Mucosa of rectum (tissue), 2 donors: ENCODE measurements around the gene AADACL3.
"Not testable (repeated sequence)": the region's sequence is repeated elsewhere in the genome, so short reads cannot be mapped to it uniquely, and the experiment has no call there.

Source experiments
- H3K27ac ChIP-seq, 2 donors: one replicate each; pipeline ENCODE4 v1.7.0; 2013; ENCODE audit warnings: inconsistent platforms in 2 of 2, low read depth in 2 of 2, low read length in 2 of 2
- H3K27me3 ChIP-seq, 2 donors: one replicate each; pipeline ENCODE4 v1.7.0; 2013; ENCODE audit warnings: low read length in 2 of 2; ENCODE audit not compliant: control insufficient read depth in 2 of 2, insufficient read depth in 2 of 2
- H3K36me3 ChIP-seq, 2 donors: one replicate each; pipeline ENCODE4 v1.7.0; 2013; ENCODE audit warnings: low read length in 2 of 2; ENCODE audit not compliant: control insufficient read depth in 2 of 2, insufficient read depth in 2 of 2
- H3K4me1 ChIP-seq, 2 donors: one replicate each; pipeline ENCODE4 v1.7.0; 2013; ENCODE audit warnings: low read length in 2 of 2, mild to moderate bottlenecking in 1 of 2; ENCODE audit not compliant: control insufficient read depth in 2 of 2, insufficient read depth in 2 of 2
- H3K4me3 ChIP-seq, 2 donors: one replicate each; pipeline ENCODE4 v1.7.0; 2013; ENCODE audit warnings: low read length in 2 of 2
- H3K9ac ChIP-seq, 2 donors: one replicate each; pipeline ENCODE4 v1.7.0; 2013; ENCODE audit warnings: low read length in 2 of 2, low read depth in 1 of 2, mild to moderate bottlenecking in 1 of 2
- H3K9me3 ChIP-seq, 2 donors: one replicate each; pipeline ENCODE4 v1.7.0; 2013; ENCODE audit warnings: low read length in 2 of 2; ENCODE audit not compliant: control insufficient read depth in 2 of 2
- donor health status: healthy.
- donor health status: Normal muscosa, but diverticular disease.

The AADACL3 gene

DNA sequence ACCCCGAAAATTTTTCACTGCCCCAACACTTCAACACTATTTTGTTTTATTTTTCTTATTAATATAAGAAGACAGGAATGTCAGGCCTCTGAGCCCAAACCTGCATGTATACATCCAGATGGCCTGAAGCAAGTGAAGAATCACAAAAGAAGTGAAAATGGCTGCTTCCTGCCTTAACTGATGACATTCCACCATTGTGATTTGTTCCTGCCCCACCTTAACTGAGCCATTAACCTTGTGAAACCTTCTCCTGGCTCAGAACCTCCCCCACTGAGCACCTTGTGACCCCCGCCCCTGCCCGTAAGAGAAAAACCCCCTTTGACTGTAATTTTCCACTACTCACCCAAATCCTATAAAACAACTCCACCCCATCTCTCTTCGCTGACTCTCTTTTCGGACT lies 2.3 kb upstream of the AADACL3 start:
- not testable (repeated sequence) for H3K27ac ChIP-seq, H3K4me3 ChIP-seq, H3K9me3 ChIP-seq, H3K36me3 ChIP-seq, H3K9ac ChIP-seq, H3K4me1 ChIP-seq, H3K27me3 ChIP-seq

DNA sequence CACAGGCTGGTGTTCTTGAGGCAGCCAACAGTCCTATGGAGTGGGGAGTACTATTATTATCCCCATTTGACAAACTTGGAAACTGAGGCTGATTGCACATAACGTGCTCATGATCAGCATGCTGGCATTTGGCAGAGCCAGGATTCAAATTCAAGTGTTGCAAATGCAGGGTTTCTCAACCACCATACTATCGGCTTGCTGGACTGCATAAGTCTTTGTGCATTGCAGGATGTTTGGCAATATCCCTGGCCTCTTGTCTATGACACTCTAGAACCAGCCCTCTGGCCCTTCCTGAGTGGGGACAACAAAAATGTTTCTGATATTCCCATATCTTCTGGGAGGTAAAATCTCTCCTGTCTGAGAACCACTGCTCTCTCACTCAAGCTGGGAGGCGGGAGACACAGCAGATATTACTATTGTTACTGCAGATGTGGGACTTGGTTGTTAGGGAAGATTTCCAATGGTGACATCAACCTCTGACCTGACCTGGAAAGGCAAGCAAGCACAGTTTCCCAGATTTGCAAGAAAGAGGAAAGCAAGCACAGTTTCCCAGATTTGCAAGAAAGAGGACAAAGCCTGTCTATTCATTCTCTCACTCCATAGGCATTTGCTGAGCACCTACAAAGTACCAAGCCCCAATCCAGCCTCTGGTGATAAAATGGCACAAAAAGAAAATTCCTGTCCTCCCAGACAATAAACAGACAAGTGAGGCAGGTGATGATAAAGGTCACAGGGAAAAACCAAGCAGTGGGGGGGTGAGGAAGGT lies 1.0 kb upstream of the AADACL3 start:
- Histone ChIP-seq H3K4me1 (no peaks in the 10 kb centered on the region), H3K27ac (no peak overlapping the region), H3K27me3 (peaks cover 0 to 5% of the 10 kb centered on the region in 2 donors), H3K9me3 (no peaks in the 10 kb centered on the region), H3K9ac (no peak overlapping the region), H3K4me3 (no peak overlapping the region), H3K36me3 (no peaks in the 10 kb centered on the region)

DNA sequence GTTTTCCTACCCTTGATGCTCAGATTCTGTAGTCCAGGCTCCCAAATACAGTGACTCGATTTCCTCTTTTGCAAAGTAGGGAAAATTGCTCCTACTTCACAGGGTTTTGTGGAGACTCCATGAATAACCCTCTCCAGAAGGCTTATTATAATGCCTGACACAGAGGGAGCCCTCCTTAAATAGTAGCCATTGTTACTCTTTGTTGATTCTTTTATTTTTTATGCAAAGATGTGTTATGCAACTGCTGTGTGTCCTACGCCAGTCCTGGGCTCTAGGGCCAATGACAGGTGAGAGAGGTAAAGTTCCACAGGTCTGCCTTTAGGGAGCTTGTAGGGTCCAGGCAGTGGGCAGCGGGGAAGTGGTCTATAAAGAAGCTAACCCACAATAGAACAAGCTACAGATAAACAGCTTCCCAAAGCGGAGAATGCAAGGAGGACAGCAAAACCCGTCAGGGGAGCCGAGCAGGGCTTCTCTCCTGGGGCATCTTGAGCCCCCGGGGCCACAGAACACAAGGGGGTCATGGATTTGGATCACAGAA lies 1.5 kb downstream of the AADACL3 start:
- Histone ChIP-seq H3K4me3 (no peak overlapping the region), H3K9ac (no peak overlapping the region)

DNA sequence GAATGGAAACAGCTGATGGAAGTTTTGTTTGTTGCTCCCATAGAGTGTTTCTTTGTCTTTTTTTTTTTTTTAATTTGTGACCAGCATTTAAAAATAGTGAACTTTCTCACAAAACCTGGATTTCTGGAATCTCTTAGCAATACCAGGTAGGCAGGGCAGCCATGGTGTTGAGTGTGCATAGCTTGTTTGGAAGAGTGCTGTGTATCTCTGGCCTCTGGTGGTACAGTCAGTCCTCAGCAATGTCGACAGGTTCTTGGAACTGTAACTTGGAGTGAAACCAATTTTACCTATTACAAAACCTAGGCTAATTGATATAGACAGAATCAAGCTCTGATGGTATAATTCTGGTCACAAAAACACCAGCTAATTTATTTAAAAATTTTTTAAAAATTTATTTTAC lies 6.7 kb downstream of the AADACL3 start:
- Histone ChIP-seq H3K36me3 (no peaks in the 10 kb centered on the region), H3K4me1 (no peaks in the 10 kb centered on the region), H3K4me3 (no peak overlapping the region), H3K9ac (no peak overlapping the region), H3K9me3 (no peaks in the 10 kb centered on the region), H3K27ac (no peak overlapping the region), H3K27me3 (peaks cover 0 to 10% of the 10 kb centered on the region in 2 donors)

More for the DNA sequence above, 1.5 kb downstream of the AADACL3 start:
- Histone ChIP-seq H3K27me3 (peaks cover 0 to 10% of the 10 kb centered on the region in 2 donors), H3K9me3 (no peaks in the 10 kb centered on the region), H3K36me3 (no peaks in the 10 kb centered on the region), H3K4me1 (no peaks in the 10 kb centered on the region), H3K27ac (no peak overlapping the region)

DNA sequence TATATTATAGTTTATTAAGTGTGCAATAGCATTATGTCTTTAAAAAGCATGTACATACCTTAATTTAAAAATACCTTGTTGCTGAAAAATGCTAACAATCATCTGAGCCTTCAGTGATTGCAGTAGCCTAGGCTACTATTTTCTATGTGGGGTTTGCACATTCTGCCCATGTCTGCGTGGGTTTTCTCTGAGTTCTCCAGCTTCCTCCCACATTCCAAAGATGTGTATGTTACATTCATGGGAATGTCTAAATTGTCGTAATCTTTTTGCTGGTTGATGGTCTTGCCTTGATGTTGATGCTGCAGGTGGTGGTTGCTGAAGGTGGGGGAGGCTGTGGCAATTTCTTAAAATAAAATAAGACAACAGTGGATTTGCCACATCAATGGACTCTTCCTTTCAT lies 12.5 kb downstream of the AADACL3 start:
- Histone ChIP-seq H3K36me3 (no peaks in the 10 kb centered on the region), H3K9me3 (no peaks in the 10 kb centered on the region), H3K4me1 (no peaks in the 10 kb centered on the region), H3K27ac (no peak overlapping the region), H3K27me3 (no peaks in the 10 kb centered on the region), H3K4me3 (no peak overlapping the region), H3K9ac (no peak overlapping the region)

DNA sequence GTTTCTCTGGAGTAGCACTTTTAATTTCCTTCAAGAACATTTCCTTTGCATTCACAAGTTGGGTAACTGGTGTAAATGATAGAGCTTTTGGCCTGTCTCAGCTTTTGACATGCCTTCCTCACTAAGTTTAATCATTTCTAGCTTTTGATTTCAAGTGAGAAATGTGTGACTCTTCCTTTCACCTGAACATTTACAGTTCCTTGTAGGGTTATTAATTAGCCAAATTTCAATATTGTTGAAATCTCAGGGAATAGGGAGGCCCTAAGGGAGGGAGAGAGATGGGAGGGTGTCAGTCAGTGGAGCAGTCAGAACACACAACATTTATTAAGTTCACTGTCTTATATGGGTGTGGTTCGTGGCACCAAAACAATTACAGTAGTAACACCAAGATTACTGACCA lies 14.2 kb downstream of the AADACL3 start:
- Histone ChIP-seq H3K4me1 (no peaks in the 10 kb centered on the region), H3K9me3 (no peaks in the 10 kb centered on the region), H3K27me3 (no peaks in the 10 kb centered on the region), H3K9ac (no peak overlapping the region), H3K4me3 (no peak overlapping the region), H3K36me3 (no peaks in the 10 kb centered on the region), H3K27ac (no peak overlapping the region)

DNA sequence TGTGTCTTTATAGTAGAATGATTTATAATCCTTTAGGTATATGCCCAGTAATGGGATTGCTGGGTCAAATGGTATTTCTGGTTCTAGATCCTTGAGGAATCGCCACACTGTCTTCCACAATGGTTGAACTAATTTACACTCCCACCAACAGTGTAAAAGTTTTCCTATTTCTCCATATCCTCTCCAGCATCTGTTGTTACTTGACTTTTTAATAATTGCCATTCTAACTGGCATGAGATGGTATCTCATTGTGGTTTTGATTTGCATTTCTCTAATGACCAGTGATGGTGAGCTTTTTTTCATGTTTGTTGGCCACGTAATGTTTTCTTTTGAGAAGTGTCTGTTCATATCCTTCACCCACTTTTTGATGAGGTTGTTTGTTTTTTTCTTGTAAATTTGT lies 15.2 kb downstream of the AADACL3 start:
- not testable (repeated sequence) for H3K27ac ChIP-seq, H3K4me1 ChIP-seq, H3K36me3 ChIP-seq, H3K9ac ChIP-seq, H3K4me3 ChIP-seq, H3K9me3 ChIP-seq, H3K27me3 ChIP-seq

DNA sequence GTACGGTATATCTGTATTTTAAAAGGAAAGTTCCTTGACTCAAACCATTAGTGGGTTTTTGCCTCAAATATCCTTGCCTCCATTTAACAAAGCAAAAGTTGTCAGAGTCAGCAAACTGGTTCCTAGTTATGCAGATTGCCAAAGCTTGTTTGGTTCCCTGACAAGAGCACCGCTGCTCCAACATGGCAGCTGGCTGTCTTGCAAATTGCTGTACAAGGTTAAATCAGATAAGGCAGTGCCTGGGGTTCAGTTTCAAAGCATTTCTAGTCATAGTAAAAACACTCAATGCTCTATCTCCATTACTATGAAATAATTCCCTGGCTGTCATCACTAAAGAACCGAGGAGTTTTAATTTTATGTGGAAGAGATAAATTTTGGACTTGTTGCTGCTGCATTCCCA lies 18.7 kb downstream of the AADACL3 start:
- Histone ChIP-seq H3K27ac (no peak overlapping the region), H3K36me3 (no peaks in the 10 kb centered on the region), H3K9me3 (no peaks in the 10 kb centered on the region), H3K9ac (no peak overlapping the region), H3K4me1 (no peaks in the 10 kb centered on the region), H3K4me3 (no peak overlapping the region), H3K27me3 (peaks cover 0 to 2% of the 10 kb centered on the region in 2 donors)

DNA sequence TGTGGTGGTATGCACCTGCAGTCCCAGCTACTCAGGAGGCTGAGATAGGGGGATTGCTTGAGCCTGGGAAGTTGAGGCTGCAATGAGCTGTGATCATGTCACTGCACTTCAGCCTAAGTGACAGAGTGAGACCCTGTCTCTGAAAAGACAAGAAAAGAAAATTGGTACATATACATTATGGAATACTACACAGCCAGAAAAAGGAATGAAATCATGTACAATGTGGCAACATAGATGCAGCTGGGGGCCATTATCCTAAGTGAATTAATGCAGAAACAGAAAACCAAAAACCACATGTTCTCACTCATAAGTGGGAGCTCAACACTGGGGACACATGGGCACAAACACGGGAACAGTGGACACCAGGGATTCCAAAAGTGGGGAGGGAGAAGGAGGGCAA lies 23.0 kb downstream of the AADACL3 start:
- Histone ChIP-seq H3K9me3 (no peaks in the 10 kb centered on the region), H3K27ac (no peak overlapping the region), H3K36me3 (no peaks in the 10 kb centered on the region), H3K27me3 (peaks cover 0 to 2% of the 10 kb centered on the region in 2 donors), H3K4me3 (no peak overlapping the region), H3K9ac (no peak overlapping the region), H3K4me1 (no peaks in the 10 kb centered on the region)

DNA sequence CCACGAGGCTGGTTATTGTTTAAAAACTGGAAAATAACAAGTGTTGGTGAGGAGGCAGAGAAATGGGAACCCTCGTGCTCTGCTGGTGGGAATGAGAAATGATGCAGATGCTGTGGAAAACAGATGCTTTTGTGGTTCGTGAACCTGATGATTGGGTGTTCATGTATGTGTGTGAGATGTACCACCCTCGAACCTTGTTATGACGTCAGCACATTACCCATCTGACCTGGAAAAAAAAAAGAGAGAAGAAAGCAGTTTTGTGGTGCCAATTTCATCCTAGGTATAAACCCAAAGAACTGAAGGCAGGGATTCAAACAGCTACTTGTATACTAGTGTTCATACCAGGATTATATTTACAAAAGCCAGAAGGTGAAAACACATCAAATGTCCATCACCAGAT lies 23.7 kb downstream of the AADACL3 start:
- no peak overlapping the region for H3K4me3 ChIP-seq
- no peak overlapping the region for H3K27ac ChIP-seq
- peaks cover 0 to 2% of the 10 kb centered on the region in 2 donors for H3K27me3 ChIP-seq
- no peaks in the 10 kb centered on the region for H3K9me3 ChIP-seq
- H3K9ac ChIP-seq: no peak overlapping the region
- H3K36me3 ChIP-seq: no peaks in the 10 kb centered on the region
- no peaks in the 10 kb centered on the region for H3K4me1 ChIP-seq
